ENCODE data around the gene GPR61. TPM values are rescaled to one million over a fixed set of nuclear protein-coding genes. Genes with fewer than 3 reads are reported as not detected.

GPR61 gene
- total RNA-seq, 1 donor from 2014 or later: 0.53 TPM

DNA sequence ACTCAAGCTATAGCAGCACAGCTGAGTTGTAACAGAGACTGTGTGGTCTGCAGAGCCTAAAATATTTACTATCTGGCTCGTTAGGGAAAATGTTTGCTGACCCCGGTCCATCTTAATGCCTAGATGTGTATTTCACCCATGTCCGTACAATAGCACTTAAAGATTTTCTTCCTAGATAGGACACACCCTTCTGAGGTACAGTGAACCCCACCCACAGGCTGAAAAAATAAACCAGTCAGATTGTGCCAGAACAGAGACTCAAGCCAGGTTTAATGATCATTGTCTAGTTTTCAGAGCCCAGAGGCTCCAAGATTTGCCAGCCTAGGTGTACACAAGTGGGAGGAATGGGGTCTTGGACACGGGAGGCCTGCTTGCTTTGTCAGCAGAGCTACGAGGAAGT lies 35.7 kb upstream of the GPR61 start:
- TF ChIP-seq, protein P1, sequence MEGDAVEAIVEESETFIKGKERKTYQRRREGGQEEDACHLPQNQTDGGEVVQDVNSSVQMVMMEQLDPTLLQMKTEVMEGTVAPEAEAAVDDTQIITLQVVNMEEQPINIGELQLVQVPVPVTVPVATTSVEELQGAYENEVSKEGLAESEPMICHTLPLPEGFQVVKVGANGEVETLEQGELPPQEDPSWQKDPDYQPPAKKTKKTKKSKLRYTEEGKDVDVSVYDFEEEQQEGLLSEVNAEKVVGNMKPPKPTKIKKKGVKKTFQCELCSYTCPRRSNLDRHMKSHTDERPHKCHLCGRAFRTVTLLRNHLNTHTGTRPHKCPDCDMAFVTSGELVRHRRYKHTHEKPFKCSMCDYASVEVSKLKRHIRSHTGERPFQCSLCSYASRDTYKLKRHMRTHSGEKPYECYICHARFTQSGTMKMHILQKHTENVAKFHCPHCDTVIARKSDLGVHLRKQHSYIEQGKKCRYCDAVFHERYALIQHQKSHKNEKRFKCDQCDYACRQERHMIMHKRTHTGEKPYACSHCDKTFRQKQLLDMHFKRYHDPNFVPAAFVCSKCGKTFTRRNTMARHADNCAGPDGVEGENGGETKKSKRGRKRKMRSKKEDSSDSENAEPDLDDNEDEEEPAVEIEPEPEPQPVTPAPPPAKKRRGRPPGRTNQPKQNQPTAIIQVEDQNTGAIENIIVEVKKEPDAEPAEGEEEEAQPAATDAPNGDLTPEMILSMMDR (IDR thresholded peaks at IDR 0.05; ENCODE audit: unreplicated experiment): no peak
- DNase-seq (ENCODE audit: low spot score, unreplicated experiment): no peak
- Mint-ChIP-seq H3K4me1 (ENCODE audit: low read depth) (peaks cover 4% of the 10 kb centered on the region), H3K36me3 (ENCODE audit: insufficient read depth) (no peaks in the 10 kb centered on the region), H3K4me3 (ENCODE audit: low read depth) (no peak overlapping the region), H3K9me3 (ENCODE audit: low read depth) (no peaks in the 10 kb centered on the region), H3K27me3 (peaks cover 8% of the 10 kb centered on the region), H3K27ac (no peak overlapping the region)

DNA sequence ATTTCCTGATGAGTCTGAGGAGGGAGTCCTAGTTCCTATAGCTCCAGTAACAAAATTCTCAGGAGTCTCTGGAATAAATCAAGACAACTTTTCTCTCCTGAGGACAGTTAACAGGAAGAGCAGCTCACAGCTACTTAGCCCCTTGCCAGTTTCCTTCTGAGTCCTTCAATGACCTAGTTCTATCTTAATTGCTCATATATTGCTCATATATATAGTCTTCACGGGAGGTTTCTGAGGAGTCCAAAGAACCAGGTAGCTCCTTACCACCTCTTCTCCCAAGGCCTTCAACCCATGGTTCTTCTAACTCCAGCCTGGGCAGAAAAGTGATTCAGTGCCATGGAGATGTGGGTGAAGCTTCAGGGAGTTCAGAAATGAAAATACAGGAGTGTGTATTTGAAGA lies 34.7 kb upstream of the GPR61 start:
- TF ChIP-seq, protein P1 (IDR thresholded peaks at IDR 0.05; ENCODE audit: unreplicated experiment): no peak
- peaks cover 8% of the 10 kb centered on the region for H3K27me3 Mint-ChIP-seq
- no peak for DNase-seq (ENCODE audit: low spot score, unreplicated experiment)
- H3K36me3 Mint-ChIP-seq (ENCODE audit: insufficient read depth): no peaks in the 10 kb centered on the region
- no peaks in the 10 kb centered on the region for H3K9me3 Mint-ChIP-seq (ENCODE audit: low read depth)
- no peak overlapping the region for H3K4me3 Mint-ChIP-seq (ENCODE audit: low read depth)
- H3K4me1 Mint-ChIP-seq (ENCODE audit: low read depth): peaks cover 7% of the 10 kb centered on the region
- no peak overlapping the region for H3K27ac Mint-ChIP-seq

DNA sequence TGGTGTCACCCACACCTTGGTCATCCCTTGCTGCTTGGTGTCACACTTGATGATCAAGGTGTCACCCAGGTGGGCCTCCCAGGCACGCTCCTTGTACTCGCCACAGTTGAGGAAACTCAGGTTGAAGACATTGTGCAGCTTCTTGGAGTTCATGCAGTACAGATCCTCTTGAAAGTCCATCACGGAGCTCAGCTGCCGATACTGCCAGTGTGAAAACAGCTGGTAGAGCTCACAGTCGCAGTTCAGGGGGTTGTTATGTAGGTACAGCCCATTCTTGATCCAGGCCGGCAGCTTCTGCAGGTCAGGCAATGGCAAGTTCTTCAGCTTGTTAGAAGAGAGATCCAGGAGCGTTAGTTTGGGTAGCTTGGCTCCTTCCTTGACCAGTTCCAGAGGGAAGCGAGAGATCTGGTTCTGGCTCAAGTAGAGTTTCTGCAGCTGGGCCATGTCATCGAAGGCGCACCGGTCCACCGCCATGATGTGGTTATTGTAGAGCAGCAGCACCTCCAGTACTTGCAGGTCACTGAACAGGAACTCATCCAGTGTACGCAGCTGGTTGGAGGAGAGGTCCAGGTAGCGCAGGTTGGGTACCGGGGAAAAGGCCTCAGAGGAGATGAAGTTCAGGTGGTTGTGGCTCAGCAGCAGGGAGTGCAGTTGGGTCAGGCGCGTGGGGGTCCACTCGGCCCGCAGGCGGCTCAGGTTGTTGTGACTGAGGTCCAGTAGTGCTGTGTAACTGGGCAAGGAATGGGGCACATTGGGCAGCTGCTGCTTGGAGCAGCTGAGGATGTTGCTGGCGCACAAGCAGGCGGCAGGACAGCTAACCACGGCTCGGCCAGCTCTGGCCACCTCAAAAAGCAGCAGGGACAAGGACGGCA lies 31.4 kb upstream of the GPR61 start:
- Mint-ChIP-seq H3K4me3 (ENCODE audit: low read depth) (peak overlapping the region; percentile 84), H3K4me1 (ENCODE audit: low read depth) (peaks cover 10% of the 10 kb centered on the region), H3K36me3 (ENCODE audit: insufficient read depth) (no peaks in the 10 kb centered on the region), H3K9me3 (ENCODE audit: low read depth) (no peaks in the 10 kb centered on the region), H3K27ac (no peak overlapping the region), H3K27me3 (peaks cover 30% of the 10 kb centered on the region)
- TF ChIP-seq, protein P1 (IDR thresholded peaks at IDR 0.05; ENCODE audit: unreplicated experiment): no peak
- DNase-seq (ENCODE audit: low spot score, unreplicated experiment): no peak

DNA sequence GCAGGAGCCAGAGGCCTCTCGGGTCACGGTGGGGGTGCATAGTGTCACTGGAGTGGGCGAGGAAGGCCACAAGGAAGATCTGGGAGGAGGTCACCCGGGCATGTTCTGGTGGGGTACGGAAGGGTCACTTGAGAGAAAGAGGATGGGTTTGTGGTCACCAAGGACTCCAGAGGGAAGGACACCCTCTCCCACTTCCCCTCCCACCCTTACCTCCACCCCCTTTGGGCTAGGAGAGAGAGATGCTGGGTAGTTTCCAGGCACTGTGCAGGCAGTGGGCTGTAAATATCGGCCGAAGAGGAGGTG lies 30.8 kb upstream of the GPR61 start:
- DNase-seq (ENCODE audit: low spot score, unreplicated experiment): no peak
- Mint-ChIP-seq H3K4me1 (ENCODE audit: low read depth) (peaks cover 10% of the 10 kb centered on the region), H3K27ac (no peak overlapping the region), H3K27me3 (peaks cover 32% of the 10 kb centered on the region), H3K4me3 (ENCODE audit: low read depth) (peak overlapping the region; percentile 84), H3K9me3 (ENCODE audit: low read depth) (no peaks in the 10 kb centered on the region), H3K36me3 (ENCODE audit: insufficient read depth) (no peaks in the 10 kb centered on the region)
- TF ChIP-seq, protein P1 (IDR thresholded peaks at IDR 0.05; ENCODE audit: unreplicated experiment): no peak

DNA sequence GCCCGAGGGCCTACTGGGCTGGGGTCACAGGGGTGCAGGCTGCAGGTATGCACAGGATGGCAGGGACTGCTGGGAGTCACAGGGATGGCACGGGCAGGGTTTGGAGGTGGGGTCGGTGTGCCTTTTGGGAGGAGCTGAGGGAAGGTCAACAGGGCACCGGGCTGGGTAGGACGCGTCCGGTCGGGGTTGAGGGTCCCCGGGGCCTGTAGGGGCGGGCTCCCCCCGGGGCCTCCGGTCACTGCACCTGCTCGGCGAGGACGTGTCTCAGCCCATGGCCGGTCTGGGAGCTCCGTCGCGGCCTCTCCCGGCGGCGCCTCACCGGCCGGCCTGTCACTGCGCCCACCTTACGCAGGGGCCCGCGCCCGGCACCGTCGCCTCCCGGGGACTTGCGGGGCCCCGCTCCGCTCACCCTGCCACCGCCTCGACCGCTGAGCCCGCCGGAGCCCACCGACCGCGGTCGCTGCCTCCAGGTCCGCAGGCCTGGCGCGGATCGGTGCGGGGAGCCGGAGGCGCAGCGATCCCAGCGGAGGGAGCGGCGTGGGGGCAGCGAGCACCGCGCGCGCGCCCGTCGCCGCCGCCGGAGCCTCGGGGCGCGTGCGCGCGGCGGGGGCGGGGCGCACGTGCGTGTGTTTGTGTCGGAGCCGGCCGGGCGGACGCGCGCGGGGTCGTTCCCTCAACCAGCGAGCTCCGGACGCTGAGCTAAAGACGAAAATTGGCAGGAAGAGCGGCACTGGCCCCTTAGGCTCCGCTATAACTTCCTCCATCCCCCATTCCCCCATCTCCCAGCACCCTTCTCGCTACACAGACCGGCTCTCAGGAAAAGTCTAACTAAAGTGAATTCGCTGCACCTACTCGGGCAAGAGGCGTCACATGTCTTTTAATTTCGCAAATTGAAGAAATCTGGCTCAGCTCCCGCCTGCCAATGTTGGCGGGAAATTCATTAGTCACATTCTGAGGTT lies 30.2 kb upstream of the GPR61 start, which contains the start of gene AMIGO1:
Gene AMIGO1 (minus strand): TSS at position 552 of the 959 bp plus-strand sequence. CDS start 815 bp downstream, outside the sequence.
- peak within 1 kb of the TSS; percentile 73 for H3K27ac Mint-ChIP-seq
- H3K36me3 Mint-ChIP-seq (ENCODE audit: insufficient read depth): no peaks in the 10 kb centered on the region
- TF ChIP-seq, protein P1 (IDR thresholded peaks at IDR 0.05; ENCODE audit: unreplicated experiment): no peak
- DNase-seq (ENCODE audit: low spot score, unreplicated experiment): peak; percentile 54
- H3K4me3 Mint-ChIP-seq (ENCODE audit: low read depth): peak within 1 kb of the TSS; percentile 89
- H3K9me3 Mint-ChIP-seq (ENCODE audit: low read depth): no peaks in the 10 kb centered on the region
- H3K4me1 Mint-ChIP-seq (ENCODE audit: low read depth): peaks cover 10% of the 10 kb centered on the region
- H3K27me3 Mint-ChIP-seq: peaks cover 32% of the 10 kb centered on the region
